GM23338 (cell line): ENCODE measurements around the gene AACS.

Source experiments
- EZH2 ChIP-seq: fragments of 200-600 bp; sonication (generic); IDR thresholded peaks from one replicate; pipeline ENCODE4 v1.8.0; 2017; ENCODE audit warnings: antibody characterized with exemption, mild to moderate bottlenecking, low read depth; ENCODE audit not compliant: unreplicated experiment
- EZH2phosphoT487 ChIP-seq: fragments of 200-600 bp; sonication (generic); IDR thresholded peaks from one replicate; pipeline ENCODE4 v1.8.1; 2018; ENCODE audit warnings: antibody characterized with exemption; ENCODE audit not compliant: unreplicated experiment
- JUNB ChIP-seq: IDR thresholded peaks from one replicate; pipeline ENCODE4 v1.6.1; 2016; ENCODE audit warnings: antibody characterized with exemption; ENCODE audit not compliant: unreplicated experiment
- NANOG ChIP-seq: IDR thresholded peaks from 2 replicates; pipeline ENCODE4 v1.6.1; 2016; ENCODE audit warnings: antibody characterized with exemption, borderline replicate concordance
- POLR2AphosphoS5 ChIP-seq: IDR thresholded peaks from 2 replicates; pipeline ENCODE4 v1.6.1; 2016; ENCODE audit warnings: antibody characterized with exemption, low read depth
- STAT1 ChIP-seq: IDR thresholded peaks from one replicate; pipeline ENCODE4 v1.6.1; 2016; ENCODE audit warnings: antibody characterized with exemption; ENCODE audit not compliant: unreplicated experiment
- TF ChIP-seq, protein P1 (sequence below), 2 experiments: fragments of 200-600 bp in 1 of 2; sonication (generic) in 1 of 2; conservative IDR thresholded peaks; 2 replicates each; pipeline versions ENCODE4 v1.5.1 to v1.6.1; 2016 to 2017; ENCODE audit warnings: antibody characterized with exemption in 2 of 2, low read depth in 2 of 2, mild to moderate bottlenecking in 2 of 2, moderate library complexity in 1 of 2
- TF ChIP-seq, protein P2 (sequence below): IDR thresholded peaks from one replicate; pipeline ENCODE4 v1.6.1; 2018; ENCODE audit warnings: antibody characterized with exemption; ENCODE audit not compliant: unreplicated experiment
- TF ChIP-seq, protein P3 (sequence below): fragments of 250-450 bp; sonication (Bioruptor Pico); IDR thresholded peaks from 2 replicates; pipeline ENCODE4 v1.5.0; 2020; ENCODE audit warnings: mild to moderate bottlenecking, moderate library complexity

DNA sequence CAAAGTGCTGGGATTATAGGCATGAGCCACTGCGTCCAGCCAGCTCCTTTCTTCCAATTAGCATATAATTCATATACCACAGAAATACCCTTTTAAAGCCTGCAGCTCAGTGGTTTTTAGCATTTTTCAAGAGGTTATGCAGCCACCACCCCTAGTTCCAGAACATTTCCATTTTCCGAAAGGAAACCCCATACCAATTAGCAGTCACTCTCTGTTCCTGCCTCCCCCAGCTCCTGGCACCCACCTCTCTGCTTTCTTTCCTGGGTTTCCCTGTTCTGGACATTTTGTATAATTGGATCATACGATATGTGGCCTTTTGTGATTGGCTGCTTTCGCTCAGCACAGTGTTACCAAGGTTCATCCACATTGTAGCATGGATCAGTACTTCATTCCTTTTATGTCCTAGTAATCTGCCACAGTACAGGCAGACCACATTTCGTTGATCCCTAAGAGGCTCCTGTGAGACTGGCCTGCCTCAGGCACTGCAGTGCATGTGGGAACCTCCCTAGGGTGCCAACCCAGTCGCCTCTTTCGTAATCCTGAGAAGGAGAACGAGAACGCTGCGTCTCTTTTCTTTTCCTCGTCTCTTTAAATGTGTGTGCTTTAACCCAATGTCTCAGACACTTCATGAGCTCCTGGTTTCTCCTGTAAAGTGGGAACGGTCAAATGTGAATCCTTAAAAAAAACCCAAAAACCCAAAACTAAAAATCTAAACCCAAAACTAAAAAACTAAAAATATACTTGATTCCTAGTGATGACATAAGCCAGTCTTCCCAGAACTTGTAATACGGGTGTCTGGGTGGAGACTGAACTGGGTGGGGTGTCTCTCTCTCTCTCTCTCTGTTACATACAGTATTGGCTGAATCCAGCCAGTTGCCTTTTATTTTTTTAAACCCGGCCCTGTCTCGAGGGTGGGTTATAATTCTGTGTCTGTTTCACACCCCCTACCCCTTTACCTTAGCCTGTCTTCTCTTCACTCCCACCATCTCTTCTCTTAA is 14.7 kb downstream of the AACS start:
- TF ChIP-seq, protein P1, sequence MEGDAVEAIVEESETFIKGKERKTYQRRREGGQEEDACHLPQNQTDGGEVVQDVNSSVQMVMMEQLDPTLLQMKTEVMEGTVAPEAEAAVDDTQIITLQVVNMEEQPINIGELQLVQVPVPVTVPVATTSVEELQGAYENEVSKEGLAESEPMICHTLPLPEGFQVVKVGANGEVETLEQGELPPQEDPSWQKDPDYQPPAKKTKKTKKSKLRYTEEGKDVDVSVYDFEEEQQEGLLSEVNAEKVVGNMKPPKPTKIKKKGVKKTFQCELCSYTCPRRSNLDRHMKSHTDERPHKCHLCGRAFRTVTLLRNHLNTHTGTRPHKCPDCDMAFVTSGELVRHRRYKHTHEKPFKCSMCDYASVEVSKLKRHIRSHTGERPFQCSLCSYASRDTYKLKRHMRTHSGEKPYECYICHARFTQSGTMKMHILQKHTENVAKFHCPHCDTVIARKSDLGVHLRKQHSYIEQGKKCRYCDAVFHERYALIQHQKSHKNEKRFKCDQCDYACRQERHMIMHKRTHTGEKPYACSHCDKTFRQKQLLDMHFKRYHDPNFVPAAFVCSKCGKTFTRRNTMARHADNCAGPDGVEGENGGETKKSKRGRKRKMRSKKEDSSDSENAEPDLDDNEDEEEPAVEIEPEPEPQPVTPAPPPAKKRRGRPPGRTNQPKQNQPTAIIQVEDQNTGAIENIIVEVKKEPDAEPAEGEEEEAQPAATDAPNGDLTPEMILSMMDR (conservative IDR thresholded peaks at IDR 0.05; ENCODE audit: low read depth in 2 of 2), result no peak
- TF ChIP-seq EZH2phosphoT487 (no peak), EZH2 (no peak), POLR2AphosphoS5 (no peak), JUNB (no peak), NANOG (no peak), STAT1 (no peak)
- TF ChIP-seq, protein P2, sequence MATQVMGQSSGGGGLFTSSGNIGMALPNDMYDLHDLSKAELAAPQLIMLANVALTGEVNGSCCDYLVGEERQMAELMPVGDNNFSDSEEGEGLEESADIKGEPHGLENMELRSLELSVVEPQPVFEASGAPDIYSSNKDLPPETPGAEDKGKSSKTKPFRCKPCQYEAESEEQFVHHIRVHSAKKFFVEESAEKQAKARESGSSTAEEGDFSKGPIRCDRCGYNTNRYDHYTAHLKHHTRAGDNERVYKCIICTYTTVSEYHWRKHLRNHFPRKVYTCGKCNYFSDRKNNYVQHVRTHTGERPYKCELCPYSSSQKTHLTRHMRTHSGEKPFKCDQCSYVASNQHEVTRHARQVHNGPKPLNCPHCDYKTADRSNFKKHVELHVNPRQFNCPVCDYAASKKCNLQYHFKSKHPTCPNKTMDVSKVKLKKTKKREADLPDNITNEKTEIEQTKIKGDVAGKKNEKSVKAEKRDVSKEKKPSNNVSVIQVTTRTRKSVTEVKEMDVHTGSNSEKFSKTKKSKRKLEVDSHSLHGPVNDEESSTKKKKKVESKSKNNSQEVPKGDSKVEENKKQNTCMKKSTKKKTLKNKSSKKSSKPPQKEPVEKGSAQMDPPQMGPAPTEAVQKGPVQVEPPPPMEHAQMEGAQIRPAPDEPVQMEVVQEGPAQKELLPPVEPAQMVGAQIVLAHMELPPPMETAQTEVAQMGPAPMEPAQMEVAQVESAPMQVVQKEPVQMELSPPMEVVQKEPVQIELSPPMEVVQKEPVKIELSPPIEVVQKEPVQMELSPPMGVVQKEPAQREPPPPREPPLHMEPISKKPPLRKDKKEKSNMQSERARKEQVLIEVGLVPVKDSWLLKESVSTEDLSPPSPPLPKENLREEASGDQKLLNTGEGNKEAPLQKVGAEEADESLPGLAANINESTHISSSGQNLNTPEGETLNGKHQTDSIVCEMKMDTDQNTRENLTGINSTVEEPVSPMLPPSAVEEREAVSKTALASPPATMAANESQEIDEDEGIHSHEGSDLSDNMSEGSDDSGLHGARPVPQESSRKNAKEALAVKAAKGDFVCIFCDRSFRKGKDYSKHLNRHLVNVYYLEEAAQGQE, result no peak
- TF ChIP-seq, protein P3, sequence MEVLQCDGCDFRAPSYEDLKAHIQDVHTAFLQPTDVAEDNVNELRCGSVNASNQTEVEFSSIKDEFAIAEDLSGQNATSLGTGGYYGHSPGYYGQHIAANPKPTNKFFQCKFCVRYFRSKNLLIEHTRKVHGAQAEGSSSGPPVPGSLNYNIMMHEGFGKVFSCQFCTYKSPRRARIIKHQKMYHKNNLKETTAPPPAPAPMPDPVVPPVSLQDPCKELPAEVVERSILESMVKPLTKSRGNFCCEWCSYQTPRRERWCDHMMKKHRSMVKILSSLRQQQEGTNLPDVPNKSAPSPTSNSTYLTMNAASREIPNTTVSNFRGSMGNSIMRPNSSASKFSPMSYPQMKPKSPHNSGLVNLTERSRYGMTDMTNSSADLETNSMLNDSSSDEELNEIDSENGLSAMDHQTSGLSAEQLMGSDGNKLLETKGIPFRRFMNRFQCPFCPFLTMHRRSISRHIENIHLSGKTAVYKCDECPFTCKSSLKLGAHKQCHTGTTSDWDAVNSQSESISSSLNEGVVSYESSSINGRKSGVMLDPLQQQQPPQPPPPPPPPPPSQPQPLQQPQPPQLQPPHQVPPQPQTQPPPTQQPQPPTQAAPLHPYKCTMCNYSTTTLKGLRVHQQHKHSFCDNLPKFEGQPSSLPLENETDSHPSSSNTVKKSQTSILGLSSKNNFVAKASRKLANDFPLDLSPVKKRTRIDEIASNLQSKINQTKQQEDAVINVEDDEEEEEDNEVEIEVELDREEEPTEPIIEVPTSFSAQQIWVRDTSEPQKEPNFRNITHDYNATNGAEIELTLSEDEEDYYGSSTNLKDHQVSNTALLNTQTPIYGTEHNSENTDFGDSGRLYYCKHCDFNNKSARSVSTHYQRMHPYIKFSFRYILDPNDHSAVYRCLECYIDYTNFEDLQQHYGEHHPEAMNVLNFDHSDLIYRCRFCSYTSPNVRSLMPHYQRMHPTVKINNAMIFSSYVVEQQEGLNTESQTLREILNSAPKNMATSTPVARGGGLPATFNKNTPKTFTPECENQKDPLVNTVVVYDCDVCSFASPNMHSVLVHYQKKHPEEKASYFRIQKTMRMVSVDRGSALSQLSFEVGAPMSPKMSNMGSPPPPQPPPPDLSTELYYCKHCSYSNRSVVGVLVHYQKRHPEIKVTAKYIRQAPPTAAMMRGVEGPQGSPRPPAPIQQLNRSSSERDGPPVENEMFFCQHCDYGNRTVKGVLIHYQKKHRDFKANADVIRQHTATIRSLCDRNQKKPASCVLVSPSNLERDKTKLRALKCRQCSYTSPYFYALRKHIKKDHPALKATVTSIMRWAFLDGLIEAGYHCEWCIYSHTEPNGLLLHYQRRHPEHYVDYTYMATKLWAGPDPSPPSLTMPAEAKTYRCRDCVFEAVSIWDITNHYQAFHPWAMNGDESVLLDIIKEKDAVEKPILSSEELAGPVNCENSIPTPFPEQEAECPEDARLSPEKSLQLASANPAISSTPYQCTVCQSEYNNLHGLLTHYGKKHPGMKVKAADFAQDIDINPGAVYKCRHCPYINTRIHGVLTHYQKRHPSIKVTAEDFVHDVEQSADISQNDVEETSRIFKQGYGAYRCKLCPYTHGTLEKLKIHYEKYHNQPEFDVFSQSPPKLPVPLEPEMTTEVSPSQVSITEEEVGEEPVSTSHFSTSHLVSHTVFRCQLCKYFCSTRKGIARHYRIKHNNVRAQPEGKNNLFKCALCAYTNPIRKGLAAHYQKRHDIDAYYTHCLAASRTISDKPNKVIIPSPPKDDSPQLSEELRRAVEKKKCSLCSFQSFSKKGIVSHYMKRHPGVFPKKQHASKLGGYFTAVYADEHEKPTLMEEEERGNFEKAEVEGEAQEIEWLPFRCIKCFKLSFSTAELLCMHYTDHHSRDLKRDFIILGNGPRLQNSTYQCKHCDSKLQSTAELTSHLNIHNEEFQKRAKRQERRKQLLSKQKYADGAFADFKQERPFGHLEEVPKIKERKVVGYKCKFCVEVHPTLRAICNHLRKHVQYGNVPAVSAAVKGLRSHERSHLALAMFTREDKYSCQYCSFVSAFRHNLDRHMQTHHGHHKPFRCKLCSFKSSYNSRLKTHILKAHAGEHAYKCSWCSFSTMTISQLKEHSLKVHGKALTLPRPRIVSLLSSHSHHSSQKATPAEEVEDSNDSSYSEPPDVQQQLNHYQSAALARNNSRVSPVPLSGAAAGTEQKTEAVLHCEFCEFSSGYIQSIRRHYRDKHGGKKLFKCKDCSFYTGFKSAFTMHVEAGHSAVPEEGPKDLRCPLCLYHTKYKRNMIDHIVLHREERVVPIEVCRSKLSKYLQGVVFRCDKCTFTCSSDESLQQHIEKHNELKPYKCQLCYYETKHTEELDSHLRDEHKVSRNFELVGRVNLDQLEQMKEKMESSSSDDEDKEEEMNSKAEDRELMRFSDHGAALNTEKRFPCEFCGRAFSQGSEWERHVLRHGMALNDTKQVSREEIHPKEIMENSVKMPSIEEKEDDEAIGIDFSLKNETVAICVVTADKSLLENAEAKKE (CRISPR knock-in tag), result no peak
